Kidney (tissue), 14 donors: Measurements from ENCODE around the gene YPEL2. TPM values are rescaled to one million over a fixed set of nuclear protein-coding genes. Genes with fewer than 3 reads are reported as not detected.
A peak's percentile ranks its signal among the peaks of the same experiment; 100 is the strongest.

ENCODE experiments used
- DNase-seq, 5 donors: peaks; one replicate each; pipeline ENCODE4 v3.0.0-alpha.2; 2013 to 2020
- FAIRE-seq: peaks from 2 replicates; lab custom pipeline; 2012; peaks lifted over from hg19 to GRCh38; lab: Jason Lieb, UNC
- H3K27ac ChIP-seq, 2 donors: one replicate each; pipeline ENCODE4 v1.7.0; 2013; ENCODE audit warnings: low read depth in 2 of 2, low read length in 2 of 2, inconsistent platforms in 1 of 2
- H3K27me3 ChIP-seq: one replicate; pipeline ENCODE4 v1.7.1; 2013; ENCODE audit warnings: low read length, inconsistent platforms; ENCODE audit not compliant: control insufficient read depth, insufficient read depth
- H3K36me3 ChIP-seq, 3 donors: one replicate each; pipeline versions ENCODE4 v1.7.0 to v1.7.1; 2013; ENCODE audit warnings: low read length in 3 of 3, control low read depth in 1 of 3, inconsistent platforms in 1 of 3; ENCODE audit not compliant: insufficient read depth in 3 of 3, control insufficient read depth in 2 of 3
- H3K4me1 ChIP-seq, 3 donors: one replicate each; pipeline versions ENCODE4 v1.7.0 to v1.7.1; 2013; ENCODE audit warnings: low read length in 3 of 3, inconsistent platforms in 1 of 3, low read depth in 1 of 3; ENCODE audit not compliant: control insufficient read depth in 2 of 3, insufficient read depth in 2 of 3
- H3K4me3 ChIP-seq, 3 donors: one replicate each; pipeline versions ENCODE4 v1.7.0 to v1.8.1; 2013; ENCODE audit warnings: low read length in 3 of 3, control low read depth in 1 of 3, inconsistent platforms in 1 of 3
- H3K9ac ChIP-seq, 3 donors: one replicate each; pipeline versions ENCODE4 v1.7.0 to v1.7.1; 2013; ENCODE audit warnings: low read length in 3 of 3, control low read depth in 1 of 3, inconsistent platforms in 1 of 3
- H3K9me3 ChIP-seq, 3 donors: one replicate each; pipeline versions ENCODE4 v1.7.0 to v1.7.1; 2013; ENCODE audit warnings: low read length in 3 of 3, control low read depth in 1 of 3, inconsistent platforms in 1 of 3; ENCODE audit not compliant: control insufficient read depth in 2 of 3, insufficient read depth in 1 of 3
- CTCF ChIP-seq: IDR thresholded peaks from 3 replicates; pipeline ENCODE4 v1.5.1; 2012; ENCODE audit warnings: mild to moderate bottlenecking, moderate library complexity, borderline replicate concordance; ENCODE audit not compliant: insufficient read depth; ENCODE audit errors: extremely low read depth
- intact Hi-C: fragments of 100-400 bp; cut with DNase I; formaldehyde crosslinking; loops from one replicate; pipeline ENCODE4 v1.11.1; 2022
- polyA plus RNA-seq: library from polyadenylated mRNA; stranded (reverse); fragments of 350-450 nt; fragmentation: Illumina TruSeq; extraction: RNeasy Lipid Tissue Mini Kit (QIAGEN cat#74804); gene quantifications from one replicate; pipeline ENCODE4 v1.2.3, GENCODE V29; 2014; ENCODE audit warnings: low read depth, low replicate concordance; ENCODE audit not compliant: insufficient read depth
- total RNA-seq: library from RNA; stranded (reverse); fragmentation: NEBNext Ultra II Directional; extraction: Animal tissue kit (Norgen Biotek cat#: 25700); gene quantifications from one replicate; pipeline ENCODE4 v1.2.1, GENCODE V29; 2021
- donor health status: control.
- donor health status: control.
- donor health status: control.
- donor health status: control.
- donor health status: control.
- donor health status: DM: yes; HTN: yes; CAD: no.
- donor health status: Normal renal cell carcinoma (clear cell type).

The YPEL2 gene
- total and polyA plus RNA-seq, 2 donors from 2014 or later, result 9.0 to 53.6 TPM

- intact Hi-C loops, result no loop called here
- peak; percentile 16 to 89 (median 52) for DNase-seq
- H3K9ac ChIP-seq, result peak overlapping the region; percentile 54 to 84 (median 65)
These were observed 684 bp downstream of the YPEL2 start for GRCh38 chr17:59331929-59332748.

GRCh38 chr17:59332749-59333377, 1.4 kb downstream of the YPEL2 start:
- intact Hi-C loops, result no loop called here
- FAIRE-seq (no peak), DNase-seq (peak in 3 of 5 donors; percentile 39 to 44 (median 42))
- H3K36me3 ChIP-seq, result no peaks in the 10 kb centered on the region
- peak overlapping the region; percentile 43 to 84 (median 65) for H3K9ac ChIP-seq
- peak overlapping the region; percentile 69 to 82 (median 78) for H3K4me3 ChIP-seq
- peaks cover 11 to 45% (median 36%) of the 10 kb centered on the region in 3 donors for H3K4me1 ChIP-seq
- TF ChIP-seq CTCF, result no peak
- H3K9me3 ChIP-seq, result no peaks in the 10 kb centered on the region
- no peaks in the 10 kb centered on the region for H3K27me3 ChIP-seq
- H3K27ac ChIP-seq, result peak overlapping the region; percentile 97

More at GRCh38 chr17:59331929-59332748, 684 bp downstream of the YPEL2 start:
- no peak for FAIRE-seq
- no peak for TF ChIP-seq CTCF
- Histone ChIP-seq H3K27me3 (no peaks in the 10 kb centered on the region), H3K36me3 (no peaks in the 10 kb centered on the region), H3K4me1 (peaks cover 11 to 44% (median 32%) of the 10 kb centered on the region in 3 donors), H3K4me3 (peak overlapping the region; percentile 69 to 82 (median 78)), H3K9me3 (no peaks in the 10 kb centered on the region), H3K27ac (peak overlapping the region; percentile 97)

- no peak for FAIRE-seq
- Histone ChIP-seq H3K9ac (peak overlapping the region in 2 of 3 donors; percentile 38 to 84), H3K36me3 (no peaks in the 10 kb centered on the region), H3K27ac (peak overlapping the region; percentile 20 to 68), H3K4me3 (peak overlapping the region; percentile 35 to 82 (median 69)), H3K9me3 (no peaks in the 10 kb centered on the region), H3K27me3 (no peaks in the 10 kb centered on the region), H3K4me1 (peaks cover 14 to 45% (median 40%) of the 10 kb centered on the region in 3 donors)
- peak in 1 of 5 donors; percentile 40 for DNase-seq
- TF ChIP-seq CTCF, result no peak
- intact Hi-C loops, result no loop called here
These were observed 2.4 kb downstream of the YPEL2 start for GRCh38 chr17:59333836-59334235.
